HG02981 (cell line): ENCODE data around the gene PDE9A.
"Not testable (repeated sequence)": the region's sequence is repeated elsewhere in the genome, so short reads cannot be mapped to it uniquely, and the experiment has no call there.

Experiments used
- ATAC-seq: cut with Tn5 transposase; IDR thresholded peaks from one replicate; pipeline ENCODE4 v1.9.1; 2021; ENCODE audit warnings: mild to moderate bottlenecking, moderate library complexity; ENCODE audit not compliant: unreplicated experiment

The PDE9A gene

GRCh38 chr21:42812528-42813241 lies 159.3 kb downstream of the PDE9A start:
- ATAC-seq = not testable (repeated sequence)

GRCh38 chr21:42815217-42815616 lies 161.8 kb downstream of the PDE9A start:
- no peak for ATAC-seq

DNA sequence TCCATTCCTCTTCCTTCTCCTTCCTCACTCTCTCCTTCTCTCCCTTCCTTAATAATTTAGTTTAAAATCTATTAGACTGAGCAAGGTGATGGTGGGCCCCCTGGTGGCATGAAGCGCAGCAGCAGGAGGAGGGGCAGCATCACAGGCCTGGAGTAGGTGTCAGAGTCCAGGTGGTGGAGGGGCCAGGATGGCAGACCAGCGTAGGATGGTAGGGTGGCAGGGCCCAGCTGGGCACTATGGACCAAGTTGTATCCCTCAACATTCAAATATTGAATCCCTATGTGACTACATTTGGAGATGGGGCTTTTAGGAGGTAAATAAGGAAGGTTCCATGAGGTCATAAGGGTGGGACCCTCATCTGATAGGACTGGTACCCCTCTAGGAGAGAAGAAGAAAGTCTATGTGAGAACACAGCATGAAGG lies 164.9 kb downstream of the PDE9A start:
- no peak for ATAC-seq

- no peak for ATAC-seq
These were observed 166.6 kb downstream of the PDE9A start for GRCh38 chr21:42819861-42820615.

DNA sequence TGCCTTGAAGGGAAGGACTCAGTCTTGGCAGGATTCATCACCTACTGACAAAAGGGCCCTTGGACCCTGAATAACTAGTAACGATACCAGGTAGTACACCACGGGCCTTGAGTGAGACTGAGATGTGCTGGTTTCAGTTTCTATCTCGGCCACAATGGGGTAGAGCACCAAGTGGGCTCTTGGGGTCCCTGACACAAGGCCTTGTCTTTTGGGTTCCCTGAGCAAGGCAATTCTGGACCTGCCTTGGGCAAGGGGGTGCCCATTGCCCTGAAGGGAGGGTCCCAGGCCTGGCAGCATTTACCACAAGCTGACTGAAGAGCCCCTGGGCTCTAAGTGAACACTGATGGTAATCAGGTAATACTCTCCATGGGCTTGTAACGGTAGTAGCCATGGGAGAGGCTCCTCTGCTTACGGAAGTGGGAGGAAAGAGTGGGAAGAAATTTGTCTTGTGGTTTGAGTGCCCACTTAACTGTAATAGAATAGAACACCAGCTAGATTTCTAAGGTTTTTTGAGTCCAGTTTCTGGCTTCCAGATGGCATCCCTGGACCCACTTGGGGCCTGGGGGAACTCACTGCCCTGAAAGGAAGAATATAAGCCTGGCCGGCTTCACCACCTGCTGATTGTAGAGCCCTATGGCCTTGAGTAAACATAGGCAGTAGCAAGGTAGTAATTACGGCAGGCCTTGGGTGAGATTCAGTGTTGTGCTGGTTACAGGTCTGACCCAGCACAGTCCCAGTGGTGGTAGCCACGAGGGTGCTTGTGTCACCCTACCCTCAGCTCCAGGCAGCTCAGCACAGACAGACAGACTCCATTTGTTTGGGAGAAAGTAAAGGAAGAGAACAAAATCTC lies 167.4 kb downstream of the PDE9A start:
- ATAC-seq = no peak
